GM21737 (cell line): ENCODE measurements around the gene GRIFIN.
"Not testable (repeated sequence)": the region's sequence is repeated elsewhere in the genome, so short reads cannot be mapped to it uniquely, and the experiment has no call there.

Source experiments
- ATAC-seq: cut with Tn5 transposase; IDR thresholded peaks from one replicate; pipeline ENCODE4 v1.9.1; 2021; ENCODE audit warnings: mild to moderate bottlenecking, moderate library complexity; ENCODE audit not compliant: unreplicated experiment

Gene GRIFIN

GRCh38 chr7:2480070-2480408 lies 3.8 kb upstream of the GRIFIN start:
- ATAC-seq: no peak

- ATAC-seq: no peak
Measured at GRCh38 chr7:2479276-2480069, 3.3 kb upstream of the GRIFIN start.

- ATAC-seq: no peak
Measured at GRCh38 chr7:2478800-2479199, 2.6 kb upstream of the GRIFIN start.

- no peak for ATAC-seq
Measured at GRCh38 chr7:2478399-2478785, 2.2 kb upstream of the GRIFIN start.

- no peak for ATAC-seq
Measured at GRCh38 chr7:2477447-2478398, 1.5 kb upstream of the GRIFIN start.

- no peak for ATAC-seq
Measured at GRCh38 chr7:2476776-2477446, 713 bp upstream of the GRIFIN start.

- ATAC-seq: no peak
Measured at GRCh38 chr7:2475678-2476015, 551 bp downstream of the GRIFIN start.

GRCh38 chr7:2474813-2475677 lies 1.2 kb downstream of the GRIFIN start:
- no peak for ATAC-seq

GRCh38 chr7:2474224-2474623 lies 2.0 kb downstream of the GRIFIN start:
- no peak for ATAC-seq

GRCh38 chr7:2473496-2474180 lies 2.6 kb downstream of the GRIFIN start:
- no peak for ATAC-seq

GRCh38 chr7:2472739-2473138 lies 3.5 kb downstream of the GRIFIN start:
- no peak for ATAC-seq

GRCh38 chr7:2471396-2471795 lies 4.8 kb downstream of the GRIFIN start:
- no peak for ATAC-seq

- ATAC-seq: no peak
Measured at GRCh38 chr7:2471022-2471329, 5.2 kb downstream of the GRIFIN start.

- ATAC-seq: no peak
Measured at GRCh38 chr7:2470204-2471021, 5.8 kb downstream of the GRIFIN start.

GRCh38 chr7:2469460-2470203 lies 6.6 kb downstream of the GRIFIN start:
- ATAC-seq: not testable (repeated sequence)

- ATAC-seq: no peak
Measured at GRCh38 chr7:2468227-2468626, 8.0 kb downstream of the GRIFIN start.

- no peak for ATAC-seq
Measured at GRCh38 chr7:2466675-2467074, 9.5 kb downstream of the GRIFIN start.

- no peak for ATAC-seq
Measured at GRCh38 chr7:2465928-2466327, 10.3 kb downstream of the GRIFIN start.

GRCh38 chr7:2462731-2463130 lies 13.5 kb downstream of the GRIFIN start:
- no peak for ATAC-seq
